H1 (cell line): ENCODE results near the gene CADPS. TPM values are rescaled to one million over a fixed set of nuclear protein-coding genes. Genes with fewer than 3 reads are reported as not detected.

Experiments used
- CTCF ChIA-PET: fragments of 300-600 bp; sonication (Branson Sonifier 250); formaldehyde crosslinking; loops from one replicate; lab custom pipeline; 2021; ENCODE audit not compliant: partially characterized antibody; lab: Charles Lee
- POLR2A ChIA-PET: fragments of 300-600 bp; sonication (Branson Sonifier 250); formaldehyde crosslinking; loops from one replicate; lab custom pipeline; 2021; ENCODE audit warnings: inconsistent platforms; ENCODE audit not compliant: partially characterized antibody; lab: Charles Lee
- DNase-seq, 2 experiments: peaks; one replicate each; pipeline versions ENCODE4 v3.0.0 to v3.0.0-alpha.2; 2010 to 2022; ENCODE audit warnings: low spot score in 2 of 2, low read depth in 1 of 2, mixed read lengths in 1 of 2
- FAIRE-seq: peaks from 2 replicates; lab custom pipeline; 2011; peaks lifted over from hg19 to GRCh38; lab: Jason Lieb, UNC
- H2AFZ ChIP-seq: 2 replicates; pipeline ENCODE4 v1.8.1; 2012; ENCODE audit warnings: low read length, inconsistent platforms
- H2AK5ac ChIP-seq: 2 replicates; pipeline ENCODE4 v1.6.1; 2013; ENCODE audit warnings: low read depth, low read length
- H2BK120ac ChIP-seq: replicated peaks from 2 replicates; pipeline ENCODE3; 2013; ENCODE audit warnings: low read depth, low read length, inconsistent platforms
- H2BK12ac ChIP-seq: 2 replicates; pipeline ENCODE4 v1.6.1; 2013; ENCODE audit warnings: low read depth, low read length
- H2BK15ac ChIP-seq: 2 replicates; pipeline ENCODE4 v1.6.1; 2013; ENCODE audit warnings: low read length
- H2BK20ac ChIP-seq: 2 replicates; pipeline ENCODE4 v1.6.1; 2013; ENCODE audit warnings: low read length
- H2BK5ac ChIP-seq: 2 replicates; pipeline ENCODE4 v1.6.1; 2013; ENCODE audit warnings: low read depth, low read length
- H3K14ac ChIP-seq: 2 replicates; pipeline ENCODE4 v1.6.1; 2013; ENCODE audit warnings: inconsistent platforms; ENCODE audit not compliant: insufficient read length
- H3K18ac ChIP-seq: 2 replicates; pipeline ENCODE4 v1.6.1; 2013; ENCODE audit warnings: low read length; ENCODE audit errors: extremely low read depth
- H3K23ac ChIP-seq: 2 replicates; pipeline ENCODE4 v1.6.1; 2013; ENCODE audit warnings: inconsistent platforms; ENCODE audit not compliant: insufficient read length
- H3K23me2 ChIP-seq: 2 replicates; pipeline ENCODE4 v1.6.1; 2013; ENCODE audit warnings: low read depth, low read length
- H3K27ac ChIP-seq: 2 replicates; pipeline ENCODE4 v1.6.1; 2011; ENCODE audit warnings: low read depth, low read length, inconsistent platforms
- H3K27me3 ChIP-seq, 4 experiments: replicated peaks in 1 of 4; 1 replicate in 1 of 4; 2 replicates in 3 of 4; pipeline versions ENCODE4 v1.6.1 to v1.8.1; 2011 to 2013; ENCODE audit warnings: low read length in 3 of 4, mild to moderate bottlenecking in 3 of 4, inconsistent platforms in 2 of 4, mixed read lengths in 2 of 4, moderate library complexity in 1 of 4; ENCODE audit not compliant: control insufficient read depth in 3 of 4, insufficient read depth in 3 of 4; ENCODE audit errors: extremely low read depth in 1 of 4
- H3K36me3 ChIP-seq, 4 experiments: 2 replicates each; pipeline versions ENCODE4 v1.6.1 to v1.8.1; 2011 to 2013; ENCODE audit warnings: mild to moderate bottlenecking in 4 of 4, low read length in 3 of 4, moderate library complexity in 2 of 4, control low read depth in 1 of 4, inconsistent platforms in 1 of 4; ENCODE audit not compliant: insufficient read depth in 4 of 4, control insufficient read depth in 2 of 4
- H3K4ac ChIP-seq: replicated peaks from 2 replicates; pipeline ENCODE3; 2013; ENCODE audit warnings: low read length, low read depth, mixed read lengths, inconsistent platforms; ENCODE audit not compliant: insufficient read length
- H3K4me1 ChIP-seq, 4 experiments: replicated peaks in 1 of 4; 1 replicate in 1 of 4; 2 replicates in 3 of 4; pipeline versions ENCODE4 v1.6.1 to v1.8.1; 2011 to 2013; ENCODE audit warnings: low read length in 3 of 4, inconsistent platforms in 2 of 4, mixed read lengths in 1 of 4; ENCODE audit not compliant: insufficient read depth in 4 of 4, control insufficient read depth in 3 of 4
- H3K4me2 ChIP-seq, 2 experiments: 2 replicates each; pipeline versions ENCODE4 v1.6.1 to v1.8.1; 2011 to 2013; ENCODE audit warnings: low read depth in 2 of 2, low read length in 2 of 2, control low read depth in 1 of 2, inconsistent platforms in 1 of 2, mild to moderate bottlenecking in 1 of 2; ENCODE audit not compliant: insufficient read depth in 1 of 2
- H3K4me3 ChIP-seq, 4 experiments: fragments of 200-600, 300-600 bp in 1 of 4; sonication (generic), shearing (Covaris generic), sonication (Bioruptor Twin) in 1 of 4; 2 replicates each; pipeline versions ENCODE4 v1.5.1 to v1.8.1; 2011 to 2016; ENCODE audit warnings: low read length in 4 of 4, low read depth in 3 of 4, control low read depth in 2 of 4, inconsistent platforms in 2 of 4, mild to moderate bottlenecking in 2 of 4, mixed read lengths in 1 of 4, moderate library complexity in 1 of 4; ENCODE audit not compliant: insufficient read depth in 2 of 4; ENCODE audit errors: extremely low read depth in 1 of 4
- H3K56ac ChIP-seq: replicated peaks from 2 replicates; pipeline ENCODE3; 2013; ENCODE audit warnings: low read depth, mild to moderate bottlenecking, mixed read lengths, low read length, inconsistent platforms; ENCODE audit not compliant: insufficient read length
- H3K79me1 ChIP-seq: 2 replicates; pipeline ENCODE4 v1.6.1; 2013; ENCODE audit warnings: low read depth, low read length, control low read depth
- H3K79me2 ChIP-seq, 2 experiments: 2 replicates each; pipeline versions ENCODE4 v1.6.1 to v1.8.1; 2012 to 2013; ENCODE audit warnings: low read length in 2 of 2, mild to moderate bottlenecking in 2 of 2, inconsistent platforms in 1 of 2; ENCODE audit not compliant: insufficient read depth in 2 of 2, control insufficient read depth in 1 of 2
- H3K9ac ChIP-seq, 4 experiments: replicated peaks in 1 of 4; 1 replicate in 1 of 4; 2 replicates in 3 of 4; pipeline versions ENCODE4 v1.6.1 to v1.8.1; 2011 to 2013; ENCODE audit warnings: low read depth in 3 of 4, low read length in 3 of 4, control low read depth in 2 of 4, mild to moderate bottlenecking in 2 of 4, moderate library complexity in 2 of 4, inconsistent platforms in 1 of 4; ENCODE audit errors: extremely low read depth in 1 of 4
- H3K9me3 ChIP-seq, 2 experiments: 2 replicates each; pipeline versions ENCODE4 v1.6.1 to v1.8.1; 2012 to 2013; ENCODE audit warnings: mild to moderate bottlenecking in 2 of 2, moderate library complexity in 2 of 2, control low read depth in 1 of 2, inconsistent platforms in 1 of 2, low read depth in 1 of 2, low read length in 1 of 2, mixed read lengths in 1 of 2; ENCODE audit not compliant: insufficient read depth in 2 of 2
- H4K20me1 ChIP-seq, 2 experiments: replicated peaks in 1 of 2; 2 replicates each; pipeline versions ENCODE3 to v1.8.1; 2011 to 2013; ENCODE audit warnings: inconsistent platforms in 2 of 2, low read length in 2 of 2, mild to moderate bottlenecking in 1 of 2; ENCODE audit not compliant: insufficient read depth in 2 of 2, control insufficient read depth in 1 of 2
- H4K5ac ChIP-seq: 2 replicates; pipeline ENCODE4 v1.6.1; 2013; ENCODE audit warnings: low read length, low read depth, mixed read lengths, inconsistent platforms; ENCODE audit not compliant: insufficient read length
- H4K8ac ChIP-seq: 2 replicates; pipeline ENCODE4 v1.8.0; 2013; ENCODE audit warnings: mild to moderate bottlenecking, moderate library complexity, low read length, inconsistent platforms; ENCODE audit not compliant: insufficient read depth; ENCODE audit errors: extremely low read depth
- H4K91ac ChIP-seq: replicated peaks from 2 replicates; pipeline ENCODE3; 2013; ENCODE audit warnings: low read length, mixed read lengths, inconsistent platforms; ENCODE audit not compliant: insufficient read length
- ASH2L ChIP-seq: fragments of 200-600, 300-600 bp; sonication (generic); IDR thresholded peaks from one replicate; pipeline ENCODE4 v1.7.1; 2017; ENCODE audit warnings: low read length
- CHD1 ChIP-seq: IDR thresholded peaks from 2 replicates; pipeline ENCODE4 v1.6.1; 2012; ENCODE audit warnings: low read depth, low read length, improper control_type of control experiment
- EZH2 ChIP-seq: fragments of 200-600 bp; sonication (generic); IDR thresholded peaks from 2 replicates; pipeline ENCODE4 v1.7.1; 2012; ENCODE audit warnings: low read depth, mild to moderate bottlenecking, moderate library complexity, low read length, inconsistent platforms; ENCODE audit not compliant: severe bottlenecking
- GTF2F1 ChIP-seq: IDR thresholded peaks from 2 replicates; pipeline ENCODE4 v1.6.1; 2012; ENCODE audit warnings: low read depth, low read length, improper control_type of control experiment, borderline replicate concordance
- HDAC2 ChIP-seq, 2 experiments: fragments of 300-600 bp in 1 of 2; sonication (generic) in 1 of 2; IDR thresholded peaks; 2 replicates each; pipeline ENCODE4 v1.6.1; 2011 to 2012; ENCODE audit warnings: low read depth in 2 of 2, low read length in 2 of 2, mild to moderate bottlenecking in 2 of 2, moderate library complexity in 2 of 2, borderline replicate concordance in 1 of 2, inconsistent platforms in 1 of 2
- POLR2AphosphoS5 ChIP-seq: IDR thresholded peaks from 2 replicates; pipeline ENCODE4 v1.6.1; 2011; ENCODE audit warnings: low read depth, low read length
- RBBP5 ChIP-seq: IDR thresholded peaks from 2 replicates; pipeline ENCODE4 v1.7.1; 2012; ENCODE audit warnings: low read depth, mild to moderate bottlenecking, inconsistent platforms, low read length, moderate library complexity, borderline replicate concordance
- SIX5 ChIP-seq: IDR thresholded peaks from 2 replicates; pipeline ENCODE4 v1.6.1; 2011; ENCODE audit warnings: mild to moderate bottlenecking, low read depth, low read length
- SP1 ChIP-seq: IDR thresholded peaks from 2 replicates; pipeline ENCODE4 v1.6.1; 2011; ENCODE audit warnings: low read depth, low read length
- TCF12 ChIP-seq: IDR thresholded peaks from 2 replicates; pipeline ENCODE4 v1.6.1; 2011; ENCODE audit warnings: low read depth, mild to moderate bottlenecking, low read length
- WGBS, 2 experiments: shearing (Covaris generic) in 1 of 2; methylation state at CpG; one replicate each; pipeline versions ENCODE4 v1.1.6 to v1.1.7; 2013 to 2015; ENCODE audit warnings: low lambda C conversion rate in 2 of 2, mixed read lengths in 2 of 2, inconsistent platforms in 1 of 2, low coverage in 1 of 2, missing lambda C conversion rate in 1 of 2; ENCODE audit not compliant: insufficient replicate concordance in 2 of 2, insufficient coverage in 1 of 2, insufficient read length in 1 of 2; ENCODE audit errors: extremely low coverage in 1 of 2, missing lambda C conversion rate in 1 of 2; 5-methylcytosine and 5-hydroxymethylcytosine counted together
- polyA plus RNA-seq, 7 experiments: library from polyadenylated mRNA; depleted of rRNA in 3 of 7; stranded (reverse) in 5 of 7; unstranded in 2 of 7; fragments of >200 nt in 5 of 7; fragments of 200-250 nt in 2 of 7; gene quantifications; 1 replicate in 5 of 7; 2 replicates in 1 of 7; 4 replicates in 1 of 7; pipeline versions ENCODE4 v1.2.1 to v1.2.3, GENCODE V29; 2011 to 2013; ENCODE audit warnings: missing spikeins in 2 of 7, mixed read lengths in 2 of 7
- total RNA-seq: library from RNA; stranded (reverse); fragmentation: NEBNext Ultra II Directional; extraction: Animal tissue kit (Norgen Biotek cat#: 25700); gene quantifications from 2 replicates; pipeline ENCODE4 v1.2.1, GENCODE V29; 2021
- TF ChIP-seq, protein P1 (sequence below): IDR thresholded peaks from 2 replicates; pipeline ENCODE4 v1.6.1; 2012; ENCODE audit warnings: low read length, inconsistent platforms

Gene CADPS
- total and polyA plus RNA-seq, 2 of the 8 experiments (the other 6 are each of a cell fraction or from before 2014, with no cell fraction given), result 7.1 to 10.2 TPM

- Histone ChIP-seq H3K79me1 (no peaks in the 10 kb centered on the region), H3K4me2 (no peak overlapping the region), H3K23me2 (no peaks in the 10 kb centered on the region), H2AFZ (no peak overlapping the region), H4K5ac (no peak overlapping the region), H3K4ac (no peak overlapping the region), H3K23ac (no peak overlapping the region), H2BK20ac (no peak overlapping the region), H2BK120ac (no peak overlapping the region), H2AK5ac (no peak overlapping the region), H4K20me1 (no peaks in the 10 kb centered on the region), H3K18ac (no peak overlapping the region), H3K36me3 (no peaks in the 10 kb centered on the region), H2BK12ac (no peak overlapping the region), H3K56ac (no peak overlapping the region), H4K91ac (no peak overlapping the region), H3K27ac (no peak overlapping the region), H3K4me3 (no peak overlapping the region), H3K9me3 (no peaks in the 10 kb centered on the region), H2BK15ac (no peak overlapping the region), H4K8ac (no peak overlapping the region; the same call in 1 of the 2 replicates), H3K79me2 (no peaks in the 10 kb centered on the region), H3K27me3 (no peaks in the 10 kb centered on the region), H2BK5ac (no peak overlapping the region), H3K14ac (no peak overlapping the region), H3K4me1 (peaks cover 0 to 4% (median 1%) of the 10 kb centered on the region in 4 experiments; a peak in 2 of 7 replicates), H3K9ac (no peak overlapping the region)
- 83% methylated on average over 4 of the region's 4 CpGs; no CpG with 5 or more reads in 1 of the 2 experiments for WGBS, 2 experiments
- FAIRE-seq (no peak), DNase-seq (no peak)
- ChIA-PET CTCF (interaction anchor here (3.8 kb wide), 1 partner anchor 21 kb away, joined by 14 read pairs; no protein-coding TSS in a partner anchor), POLR2A (no interaction called here)
- TF ChIP-seq, protein P1, sequence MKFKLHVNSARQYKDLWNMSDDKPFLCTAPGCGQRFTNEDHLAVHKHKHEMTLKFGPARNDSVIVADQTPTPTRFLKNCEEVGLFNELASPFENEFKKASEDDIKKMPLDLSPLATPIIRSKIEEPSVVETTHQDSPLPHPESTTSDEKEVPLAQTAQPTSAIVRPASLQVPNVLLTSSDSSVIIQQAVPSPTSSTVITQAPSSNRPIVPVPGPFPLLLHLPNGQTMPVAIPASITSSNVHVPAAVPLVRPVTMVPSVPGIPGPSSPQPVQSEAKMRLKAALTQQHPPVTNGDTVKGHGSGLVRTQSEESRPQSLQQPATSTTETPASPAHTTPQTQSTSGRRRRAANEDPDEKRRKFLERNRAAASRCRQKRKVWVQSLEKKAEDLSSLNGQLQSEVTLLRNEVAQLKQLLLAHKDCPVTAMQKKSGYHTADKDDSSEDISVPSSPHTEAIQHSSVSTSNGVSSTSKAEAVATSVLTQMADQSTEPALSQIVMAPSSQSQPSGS, result no peak
- TF ChIP-seq SIX5, result no peak
- no peak for TF ChIP-seq SP1
- TF ChIP-seq POLR2AphosphoS5, result no peak
- TF ChIP-seq TCF12, result no peak
- TF ChIP-seq HDAC2 (IDR thresholded peaks at IDR 0.05; ENCODE audit: borderline replicate concordance in 1 of 2, low read depth in 2 of 2, low read length in 2 of 2), result no peak
- no peak for TF ChIP-seq RBBP5
- TF ChIP-seq GTF2F1, result no peak
- no peak for TF ChIP-seq ASH2L
- no peak for TF ChIP-seq EZH2
- no peak for TF ChIP-seq CHD1
These were observed 188.5 kb downstream of the CADPS start for GRCh38 chr3:62686503-62687294.
